SJCRH30 (cell line): ENCODE measurements around the gene KCP. TPM values are rescaled to one million over a fixed set of nuclear protein-coding genes. Genes with fewer than 3 reads are reported as not detected.
A peak's percentile ranks its signal among the peaks of the same experiment; 100 is the strongest.

ENCODE experiments used
- DNase-seq, 2 experiments: peaks; one replicate each; pipeline ENCODE4 v3.0.0-alpha.2; 2015 to 2020
- H3K27ac ChIP-seq: fragments of 250-450 bp; sonication (Bioruptor Pico); 2 replicates; pipeline ENCODE4 v1.5.1; 2020; ENCODE audit warnings: mild to moderate bottlenecking, moderate library complexity
- H3K27me3 ChIP-seq: fragments of 250-450 bp; sonication (Bioruptor Pico); 2 replicates; pipeline ENCODE4 v1.5.1; 2020; ENCODE audit warnings: mild to moderate bottlenecking, moderate library complexity
- H3K36me3 ChIP-seq: fragments of 250-450 bp; sonication (Bioruptor Pico); 2 replicates; pipeline ENCODE4 v1.5.1; 2020; ENCODE audit warnings: mild to moderate bottlenecking, moderate library complexity
- H3K4me1 ChIP-seq: fragments of 250-450 bp; sonication (Bioruptor Pico); 2 replicates; pipeline ENCODE4 v1.5.1; 2020; ENCODE audit warnings: mild to moderate bottlenecking, moderate library complexity
- H3K4me3 ChIP-seq: fragments of 250-450 bp; sonication (Bioruptor Pico); 2 replicates; pipeline ENCODE4 v1.5.1; 2020; ENCODE audit warnings: mild to moderate bottlenecking, moderate library complexity
- H3K9me3 ChIP-seq: fragments of 250-450 bp; sonication (Bioruptor Pico); replicated peaks from 2 replicates; pipeline ENCODE4 v1.5.1; 2020; ENCODE audit warnings: mild to moderate bottlenecking, moderate library complexity
- total RNA-seq: library from RNA; depleted of rRNA; stranded (reverse); fragments of >200 nt; shearing (Covaris generic); gene quantifications from 2 replicates; pipeline ENCODE4 v1.2.3, GENCODE V29; 2014

The KCP gene
- total RNA-seq, 1 experiment from 2014 or later: 0.20 TPM

- no peaks in the 10 kb centered on the region for H3K9me3 ChIP-seq
- DNase-seq: no peak
- no peaks in the 10 kb centered on the region for H3K4me1 ChIP-seq
- peaks cover 23% of the 10 kb centered on the region; the same call in 1 of the 2 replicates for H3K27me3 ChIP-seq
- no peak overlapping the region for H3K27ac ChIP-seq
- H3K36me3 ChIP-seq: no peaks in the 10 kb centered on the region
- no peak overlapping the region for H3K4me3 ChIP-seq
Measured at GRCh38 chr7:128941946-128942526, 31.5 kb upstream of the KCP start.

GRCh38 chr7:128941323-128941890 is 30.9 kb upstream of the KCP start:
- Histone ChIP-seq H3K36me3 (no peaks in the 10 kb centered on the region), H3K4me3 (no peak overlapping the region), H3K27ac (no peak overlapping the region), H3K27me3 (peaks cover 27% of the 10 kb centered on the region; the same call in 1 of the 2 replicates), H3K4me1 (no peaks in the 10 kb centered on the region), H3K9me3 (no peaks in the 10 kb centered on the region)
- DNase-seq: no peak

GRCh38 chr7:128940494-128941322 is 30.2 kb upstream of the KCP start:
- no peaks in the 10 kb centered on the region for H3K4me1 ChIP-seq
- H3K4me3 ChIP-seq: no peak overlapping the region
- H3K9me3 ChIP-seq: no peaks in the 10 kb centered on the region
- peaks cover 28% of the 10 kb centered on the region; the same call in 1 of the 2 replicates for H3K27me3 ChIP-seq
- H3K27ac ChIP-seq: no peak overlapping the region
- DNase-seq: no peak
- H3K36me3 ChIP-seq: no peaks in the 10 kb centered on the region

GRCh38 chr7:128939861-128940410 is 29.4 kb upstream of the KCP start:
- no peak for DNase-seq
- no peaks in the 10 kb centered on the region for H3K4me1 ChIP-seq
- no peaks in the 10 kb centered on the region for H3K9me3 ChIP-seq
- no peak overlapping the region for H3K4me3 ChIP-seq
- no peak overlapping the region for H3K27ac ChIP-seq
- peaks cover 35% of the 10 kb centered on the region; the same call in 1 of the 2 replicates for H3K27me3 ChIP-seq
- no peaks in the 10 kb centered on the region for H3K36me3 ChIP-seq

GRCh38 chr7:128939075-128939860 is 28.8 kb upstream of the KCP start:
- DNase-seq: no peak
- Histone ChIP-seq H3K4me3 (no peak overlapping the region), H3K9me3 (no peaks in the 10 kb centered on the region), H3K27ac (no peak overlapping the region), H3K36me3 (no peaks in the 10 kb centered on the region), H3K27me3 (peaks cover 35% of the 10 kb centered on the region; the same call in 1 of the 2 replicates), H3K4me1 (no peaks in the 10 kb centered on the region)

- Histone ChIP-seq H3K27ac (no peak overlapping the region), H3K9me3 (no peaks in the 10 kb centered on the region), H3K4me1 (no peaks in the 10 kb centered on the region), H3K27me3 (peaks cover 35% of the 10 kb centered on the region; the same call in 1 of the 2 replicates), H3K36me3 (no peaks in the 10 kb centered on the region), H3K4me3 (peak overlapping the region; percentile 51)
- no peak for DNase-seq
Measured at GRCh38 chr7:128938544-128939074, 28.1 kb upstream of the KCP start.

GRCh38 chr7:128937647-128938543 is 27.4 kb upstream of the KCP start, which contains the start of gene IRF5:
TSS of gene IRF5 (plus strand) at chr7:128937927. CDS start at chr7:128942082, 4,155 bp downstream.
- H3K9me3 ChIP-seq: no peaks in the 10 kb centered on the region
- no peaks in the 10 kb centered on the region for H3K36me3 ChIP-seq
- no peaks in the 10 kb centered on the region for H3K4me1 ChIP-seq
- peaks cover 35% of the 10 kb centered on the region; the same call in 1 of the 2 replicates for H3K27me3 ChIP-seq
- H3K4me3 ChIP-seq: peak within 1 kb of the TSS; percentile 51
- no peak within 1 kb of the TSS for H3K27ac ChIP-seq
- peak in 1 of 2 experiments; percentile 21 for DNase-seq

- Histone ChIP-seq H3K9me3 (no peaks in the 10 kb centered on the region), H3K4me3 (peak overlapping the region; percentile 51; the same call in 1 of the 2 replicates), H3K4me1 (no peaks in the 10 kb centered on the region), H3K27ac (no peak overlapping the region), H3K36me3 (no peaks in the 10 kb centered on the region), H3K27me3 (peaks cover 35% of the 10 kb centered on the region; the same call in 1 of the 2 replicates)
- DNase-seq: no peak
Measured at GRCh38 chr7:128937271-128937646, 26.8 kb upstream of the KCP start.

GRCh38 chr7:128936798-128937197 is 26.3 kb upstream of the KCP start:
- no peaks in the 10 kb centered on the region for H3K36me3 ChIP-seq
- no peak overlapping the region for H3K4me3 ChIP-seq
- H3K27me3 ChIP-seq: peaks cover 35% of the 10 kb centered on the region; the same call in 1 of the 2 replicates
- no peak overlapping the region for H3K27ac ChIP-seq
- no peak for DNase-seq
- no peaks in the 10 kb centered on the region for H3K4me1 ChIP-seq
- H3K9me3 ChIP-seq: no peaks in the 10 kb centered on the region

- no peaks in the 10 kb centered on the region for H3K9me3 ChIP-seq
- no peak overlapping the region for H3K4me3 ChIP-seq
- H3K36me3 ChIP-seq: no peaks in the 10 kb centered on the region
- peaks cover 35% of the 10 kb centered on the region; the same call in 1 of the 2 replicates for H3K27me3 ChIP-seq
- DNase-seq: no peak
- H3K4me1 ChIP-seq: no peaks in the 10 kb centered on the region
- no peak overlapping the region for H3K27ac ChIP-seq
Measured at GRCh38 chr7:128935342-128935730, 24.8 kb upstream of the KCP start.

- DNase-seq: no peak
- H3K4me1 ChIP-seq: no peaks in the 10 kb centered on the region
- H3K27ac ChIP-seq: no peak overlapping the region
- H3K27me3 ChIP-seq: peaks cover 31% of the 10 kb centered on the region; the same call in 1 of the 2 replicates
- no peaks in the 10 kb centered on the region for H3K9me3 ChIP-seq
- H3K36me3 ChIP-seq: no peaks in the 10 kb centered on the region
- H3K4me3 ChIP-seq: no peak overlapping the region
Measured at GRCh38 chr7:128934361-128935341, 24.1 kb upstream of the KCP start.

GRCh38 chr7:128933180-128933891 is 22.8 kb upstream of the KCP start:
- H3K27me3 ChIP-seq: peaks cover 22% of the 10 kb centered on the region; the same call in 1 of the 2 replicates

More at GRCh38 chr7:128933180-128933891, 22.8 kb upstream of the KCP start:
- no peaks in the 10 kb centered on the region for H3K36me3 ChIP-seq
- DNase-seq: no peak
- no peaks in the 10 kb centered on the region for H3K9me3 ChIP-seq
- no peaks in the 10 kb centered on the region for H3K4me1 ChIP-seq
- no peak overlapping the region for H3K27ac ChIP-seq
- H3K4me3 ChIP-seq: no peak overlapping the region
